GM18526 (cell line): ENCODE data around the gene CD164L2.

Experiments
- POLR2A ChIP-seq: IDR thresholded peaks from 3 replicates; pipeline ENCODE4 v1.6.1; 2011; ENCODE audit not compliant: insufficient read length; ENCODE audit errors: extremely low read depth

CD164L2 gene

GRCh38 chr1:27360159-27361043, 22.7 kb downstream of the CD164L2 start:
- no peak for TF ChIP-seq POLR2A

- TF ChIP-seq POLR2A: no peak
These were observed 23.3 kb downstream of the CD164L2 start for GRCh38 chr1:27359822-27360158.

GRCh38 chr1:27358928-27359313, 24.2 kb downstream of the CD164L2 start:
- no peak for TF ChIP-seq POLR2A

GRCh38 chr1:27358038-27358927, 24.9 kb downstream of the CD164L2 start:
- no peak for TF ChIP-seq POLR2A

- no peak for TF ChIP-seq POLR2A
These were observed 25.7 kb downstream of the CD164L2 start for GRCh38 chr1:27357281-27358037.

GRCh38 chr1:27356619-27357280, 26.4 kb downstream of the CD164L2 start:
- TF ChIP-seq POLR2A: no peak

- TF ChIP-seq POLR2A: no peak
These were observed 26.9 kb downstream of the CD164L2 start for GRCh38 chr1:27356277-27356618.

- TF ChIP-seq POLR2A: no peak
These were observed 27.4 kb downstream of the CD164L2 start for GRCh38 chr1:27355683-27356082.

- TF ChIP-seq POLR2A: no peak
These were observed 29.5 kb downstream of the CD164L2 start for GRCh38 chr1:27353629-27354028.

GRCh38 chr1:27353166-27353565, 30.0 kb downstream of the CD164L2 start:
- no peak for TF ChIP-seq POLR2A

- TF ChIP-seq POLR2A: no peak
These were observed 31.5 kb downstream of the CD164L2 start for GRCh38 chr1:27351541-27352107.

- no peak for TF ChIP-seq POLR2A
These were observed 32.2 kb downstream of the CD164L2 start for GRCh38 chr1:27350663-27351540.

GRCh38 chr1:27349784-27350662, 33.1 kb downstream of the CD164L2 start:
- no peak for TF ChIP-seq POLR2A
